HCT116 (cell line): ENCODE results near the gene RAD23A.

Source experiments
- CTCF ChIP-seq, 3 experiments: fragments of 200-600 bp in 1 of 3; sonication (generic) in 1 of 3; IDR thresholded peaks in 2 of 3; conservative IDR thresholded peaks in 1 of 3; 2 replicates each; pipeline ENCODE4 v1.5.1; 2012 to 2017; ENCODE audit warnings: low read depth in 2 of 3, low read length in 2 of 3, antibody characterized with exemption in 1 of 3, borderline replicate concordance in 1 of 3, control low read depth in 1 of 3, mild to moderate bottlenecking in 1 of 3, mixed read lengths in 1 of 3, mixed run types in 1 of 3, moderate library complexity in 1 of 3; ENCODE audit not compliant: insufficient read depth in 1 of 3
- EZH2 ChIP-seq: fragments of 200-600 bp; sonication (generic); IDR thresholded peaks from 2 replicates; pipeline ENCODE4 v1.6.1; 2017; ENCODE audit warnings: antibody characterized with exemption, mixed run types

- TF ChIP-seq CTCF (IDR thresholded peaks at IDR 0.05 in 2 of 3, conservative IDR thresholded peaks at IDR 0.05 in 1 of 3; ENCODE audit: borderline replicate concordance in 1 of 3, insufficient read depth in 1 of 3, low read depth in 2 of 3, low read length in 2 of 3) (no peak), EZH2 (no peak)
These were observed 20.9 kb upstream of the RAD23A start for GRCh38 chr19:12924621-12925310.
